Right ventricle myocardium superior (tissue), 1 donor: ENCODE data around the gene BICC1. TPM values are rescaled to one million over a fixed set of nuclear protein-coding genes. Genes with fewer than 3 reads are reported as not detected.
"Not testable (repeated sequence)": the region's sequence is repeated elsewhere in the genome, so short reads cannot be mapped to it uniquely, and the experiment has no call there.

Source experiments
- ATAC-seq: fragments of 200-7000 bp; cut with Tn5 transposase; one replicate; pipeline ENCODE4 v1.9.1; 2020; ENCODE audit warnings: mild to moderate bottlenecking; ENCODE audit not compliant: poor library complexity
- DNase-seq: peaks from one replicate; pipeline ENCODE4 v3.0.0-alpha.2; 2020
- intact Hi-C: fragments of 100-400 bp; cut with DNase I; formaldehyde crosslinking; loops from one replicate; pipeline ENCODE4 v1.11.2; 2022
- total RNA-seq: library from RNA; stranded (reverse); fragmentation: NEBNext Ultra II Directional; extraction: Animal tissue kit (Norgen Biotek cat#: 25700); gene quantifications from one replicate; pipeline ENCODE4 v1.2.1, GENCODE V29; 2021
- donor health status: DM: no; HTN: yes; CAD: no; lungs with severe emphysema.

BICC1 gene
- total RNA-seq, 1 donor from 2014 or later: 6.1 TPM

GRCh38 chr10:58851606-58852005, 338.9 kb downstream of the BICC1 start:
- DNase-seq: no peak
- intact Hi-C loops: no loop called here
- no peak for ATAC-seq

GRCh38 chr10:58853668-58854067, 341.0 kb downstream of the BICC1 start:
- intact Hi-C loops: no loop called here
- DNase-seq (no peak), ATAC-seq (peak; percentile 68)

GRCh38 chr10:58854811-58855210, 342.1 kb downstream of the BICC1 start:
- no peak for ATAC-seq
- intact Hi-C loops: no loop called here

GRCh38 chr10:58856508-58857240, 344.0 kb downstream of the BICC1 start:
- no peak for DNase-seq
- peak; percentile 88 for ATAC-seq
- intact Hi-C loops: no loop called here

More at GRCh38 chr10:58854811-58855210, 342.1 kb downstream of the BICC1 start:
- DNase-seq: no peak

GRCh38 chr10:58857251-58857805, 344.7 kb downstream of the BICC1 start:
- intact Hi-C loops: no loop called here
- no peak for ATAC-seq
- no peak for DNase-seq

GRCh38 chr10:58858123-58858522, 345.5 kb downstream of the BICC1 start:
- DNase-seq, ATAC-seq, intact Hi-C loops: not testable (repeated sequence)

- no peak for ATAC-seq
- DNase-seq: no peak
- intact Hi-C loops: no loop called here
Observed at GRCh38 chr10:58859526-58859925, 346.9 kb downstream of the BICC1 start.

- no peak for ATAC-seq
- intact Hi-C loops: no loop called here
- no peak for DNase-seq
Observed at GRCh38 chr10:58867683-58868082, 355.0 kb downstream of the BICC1 start.

- intact Hi-C loops: no loop called here
- no peak for DNase-seq
- no peak for ATAC-seq
Observed at GRCh38 chr10:58868736-58869435, 356.2 kb downstream of the BICC1 start.

GRCh38 chr10:58870070-58870469, 357.4 kb downstream of the BICC1 start:
- intact Hi-C loops: no loop called here
- ATAC-seq: no peak
- DNase-seq: no peak

GRCh38 chr10:58873161-58873560, 360.5 kb downstream of the BICC1 start:
- no peak for ATAC-seq

More at GRCh38 chr10:58873161-58873560, 360.5 kb downstream of the BICC1 start:
- intact Hi-C loops: no loop called here
- DNase-seq: no peak

Other genes with a start within 250 kb of the BICC1 start
- gene IPMK, start 245.0 kb upstream of the BICC1 start, total RNA-seq: 2.1 TPM
- 182 TPM for gene CISD1, start 243.7 kb upstream of the BICC1 start, total RNA-seq
- 61.2 TPM for gene UBE2D1, start 177.9 kb upstream of the BICC1 start, total RNA-seq
- 26.4 TPM for gene TFAM, start 127.5 kb upstream of the BICC1 start, total RNA-seq